Astrocyte (in vitro differentiated cells and primary cell): Measurements from ENCODE around the gene TBKBP1. TPM values are rescaled to one million over a fixed set of nuclear protein-coding genes. Genes with fewer than 3 reads are reported as not detected.

ENCODE experiments used
- DNase-seq: peaks from one replicate; pipeline ENCODE4 v3.0.0-alpha.2; 2010; ENCODE audit warnings: low read depth
- FAIRE-seq: peaks from 2 replicates; lab custom pipeline; 2011; peaks lifted over from hg19 to GRCh38; lab: Jason Lieb, UNC
- H2AFZ ChIP-seq: 2 replicates; pipeline ENCODE4 v1.6.0; 2012; ENCODE audit warnings: low read depth, low read length, inconsistent platforms
- H3K27ac ChIP-seq: 2 replicates; pipeline ENCODE4 v1.5.1; 2011; ENCODE audit warnings: low read depth, low read length, inconsistent platforms
- H3K27me3 ChIP-seq: 2 replicates; pipeline ENCODE4 v1.6.0; 2011; ENCODE audit warnings: low read length, inconsistent platforms; ENCODE audit not compliant: insufficient read depth
- H3K36me3 ChIP-seq: 2 replicates; pipeline ENCODE4 v1.5.1; 2011; ENCODE audit warnings: low read length, inconsistent platforms; ENCODE audit not compliant: insufficient read depth
- H3K4me1 ChIP-seq: 2 replicates; pipeline ENCODE4 v1.5.1; 2011; ENCODE audit warnings: low read length, inconsistent platforms; ENCODE audit not compliant: insufficient read depth
- H3K4me2 ChIP-seq: 2 replicates; pipeline ENCODE4 v1.6.0; 2012; ENCODE audit warnings: low read length, inconsistent platforms
- H3K4me3 ChIP-seq: 2 replicates; pipeline ENCODE4 v1.5.1; 2011; ENCODE audit warnings: low read depth, mild to moderate bottlenecking, low read length, inconsistent platforms; ENCODE audit not compliant: insufficient read depth
- H3K79me2 ChIP-seq: 2 replicates; pipeline ENCODE4 v1.6.0; 2012; ENCODE audit warnings: mild to moderate bottlenecking, low read length, inconsistent platforms; ENCODE audit not compliant: insufficient read depth
- H3K9ac ChIP-seq: 2 replicates; pipeline ENCODE4 v1.6.0; 2012; ENCODE audit warnings: mild to moderate bottlenecking, low read length, inconsistent platforms
- H3K9me3 ChIP-seq: 2 replicates; pipeline ENCODE4 v1.5.1; 2012; ENCODE audit warnings: low read depth, mild to moderate bottlenecking, low read length, inconsistent platforms; ENCODE audit not compliant: insufficient read depth
- H4K20me1 ChIP-seq: 2 replicates; pipeline ENCODE4 v1.6.0; 2012; ENCODE audit warnings: low read length, inconsistent platforms; ENCODE audit not compliant: insufficient read depth
- H3K27ac Mint-ChIP-seq: one replicate; pipeline ENCODE4 v1.8.0; 2021; ENCODE audit warnings: mild to moderate bottlenecking, mixed read lengths; ENCODE audit not compliant: unreplicated experiment
- H3K27me3 Mint-ChIP-seq: one replicate; pipeline ENCODE4 v1.8.0; 2021; ENCODE audit warnings: low read depth, mixed read lengths; ENCODE audit not compliant: unreplicated experiment
- H3K36me3 Mint-ChIP-seq: one replicate; pipeline ENCODE4 v1.8.0; 2021; ENCODE audit warnings: low read depth, mixed read lengths; ENCODE audit not compliant: unreplicated experiment
- H3K4me1 Mint-ChIP-seq: one replicate; pipeline ENCODE4 v1.8.0; 2021; ENCODE audit warnings: low read depth, mixed read lengths; ENCODE audit not compliant: unreplicated experiment
- H3K4me3 Mint-ChIP-seq: one replicate; pipeline ENCODE4 v1.8.0; 2021; ENCODE audit warnings: mild to moderate bottlenecking, moderate library complexity, mixed read lengths; ENCODE audit not compliant: unreplicated experiment
- H3K9me3 Mint-ChIP-seq: one replicate; pipeline ENCODE4 v1.8.0; 2021; ENCODE audit warnings: mild to moderate bottlenecking, mixed read lengths; ENCODE audit not compliant: unreplicated experiment
- EZH2 ChIP-seq: IDR thresholded peaks from 2 replicates; pipeline ENCODE4 v1.6.1; 2012; ENCODE audit warnings: mild to moderate bottlenecking, low read length, inconsistent platforms; ENCODE audit not compliant: insufficient read depth
- total RNA-seq: library from RNA; stranded (reverse); gene quantifications from 2 replicates; pipeline ENCODE4 v1.2.1, GENCODE V29; 2021
- TF ChIP-seq, protein P1 (sequence below): IDR thresholded peaks from 2 replicates; pipeline ENCODE4 v1.5.1; 2011; ENCODE audit warnings: low read depth, mild to moderate bottlenecking, inconsistent platforms, low read length, moderate library complexity; ENCODE audit not compliant: insufficient read depth

The TBKBP1 gene
- total RNA-seq, 1 donor from 2014 or later: 26.7 TPM

- no peaks in the 10 kb centered on the region for H3K9me3 ChIP-seq
- H4K20me1 ChIP-seq: peaks cover 30% of the 10 kb centered on the region
- Mint-ChIP-seq H3K9me3 (no peaks in the 10 kb centered on the region), H3K27ac (no peak overlapping the region), H3K4me1 (peaks cover 41% of the 10 kb centered on the region), H3K36me3 (no peaks in the 10 kb centered on the region), H3K4me3 (no peak overlapping the region), H3K27me3 (no peaks in the 10 kb centered on the region)
- H3K79me2 ChIP-seq: no peaks in the 10 kb centered on the region
- H3K4me1 ChIP-seq: peaks cover 23% of the 10 kb centered on the region
- no peak overlapping the region for H2AFZ ChIP-seq
- H3K27ac ChIP-seq: no peak overlapping the region
- H3K27me3 ChIP-seq: no peaks in the 10 kb centered on the region
- DNase-seq: no peak
- peaks cover 7% of the 10 kb centered on the region for H3K36me3 ChIP-seq
- no peak overlapping the region for H3K4me3 ChIP-seq
- no peak for TF ChIP-seq EZH2
- TF ChIP-seq, protein P1, sequence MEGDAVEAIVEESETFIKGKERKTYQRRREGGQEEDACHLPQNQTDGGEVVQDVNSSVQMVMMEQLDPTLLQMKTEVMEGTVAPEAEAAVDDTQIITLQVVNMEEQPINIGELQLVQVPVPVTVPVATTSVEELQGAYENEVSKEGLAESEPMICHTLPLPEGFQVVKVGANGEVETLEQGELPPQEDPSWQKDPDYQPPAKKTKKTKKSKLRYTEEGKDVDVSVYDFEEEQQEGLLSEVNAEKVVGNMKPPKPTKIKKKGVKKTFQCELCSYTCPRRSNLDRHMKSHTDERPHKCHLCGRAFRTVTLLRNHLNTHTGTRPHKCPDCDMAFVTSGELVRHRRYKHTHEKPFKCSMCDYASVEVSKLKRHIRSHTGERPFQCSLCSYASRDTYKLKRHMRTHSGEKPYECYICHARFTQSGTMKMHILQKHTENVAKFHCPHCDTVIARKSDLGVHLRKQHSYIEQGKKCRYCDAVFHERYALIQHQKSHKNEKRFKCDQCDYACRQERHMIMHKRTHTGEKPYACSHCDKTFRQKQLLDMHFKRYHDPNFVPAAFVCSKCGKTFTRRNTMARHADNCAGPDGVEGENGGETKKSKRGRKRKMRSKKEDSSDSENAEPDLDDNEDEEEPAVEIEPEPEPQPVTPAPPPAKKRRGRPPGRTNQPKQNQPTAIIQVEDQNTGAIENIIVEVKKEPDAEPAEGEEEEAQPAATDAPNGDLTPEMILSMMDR: no peak
- no peak overlapping the region for H3K4me2 ChIP-seq
- H3K9ac ChIP-seq: no peak overlapping the region
- FAIRE-seq: no peak
Observed at GRCh38 chr17:47690121-47690520, 3.8 kb upstream of the TBKBP1 start.

DNA sequence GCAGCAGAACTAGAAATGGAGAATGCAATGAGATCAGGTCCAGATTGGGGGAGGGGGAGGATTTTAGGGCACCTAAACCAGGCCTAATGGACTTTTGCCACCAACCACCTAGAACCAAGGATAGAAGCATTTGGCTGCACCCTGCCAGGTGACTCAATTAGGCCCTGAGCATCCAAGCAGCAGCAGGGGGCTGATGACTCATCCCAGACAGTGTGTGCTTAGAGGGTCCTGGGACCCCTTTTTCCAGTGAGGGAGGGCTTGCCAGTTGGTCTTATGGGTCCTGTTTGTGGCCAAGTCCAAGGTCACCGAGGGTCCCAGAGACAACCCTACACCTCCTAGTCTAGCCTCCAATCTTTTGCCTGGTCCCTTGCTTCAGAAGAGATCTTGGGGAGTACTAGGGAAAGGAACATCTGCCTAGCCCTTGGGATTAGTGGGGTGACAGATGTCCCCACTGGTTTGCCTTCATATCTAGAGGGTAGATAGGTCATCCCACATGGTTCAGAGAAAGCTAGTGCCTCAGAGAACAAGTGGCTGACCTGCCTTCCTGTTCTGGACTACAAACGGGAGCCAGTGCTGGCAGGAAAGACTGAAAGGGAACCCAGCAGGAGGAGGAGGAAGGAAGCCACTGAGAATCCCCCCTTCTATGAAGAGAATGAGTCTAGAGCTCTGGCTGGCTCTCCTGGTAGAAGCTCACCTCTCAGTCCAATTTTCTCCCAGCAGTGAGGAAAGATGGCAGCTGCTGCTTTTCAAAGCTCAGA, 1.6 kb upstream of the TBKBP1 start:
- H3K9ac ChIP-seq: no peak overlapping the region
- H3K9me3 ChIP-seq: no peaks in the 10 kb centered on the region
- H2AFZ ChIP-seq: no peak overlapping the region
- TF ChIP-seq, protein P1: no peak
- no peak for TF ChIP-seq EZH2
- DNase-seq: no peak
- peaks cover 5% of the 10 kb centered on the region for H3K36me3 Mint-ChIP-seq
- H3K9me3 Mint-ChIP-seq: no peaks in the 10 kb centered on the region
- H3K27me3 ChIP-seq: no peaks in the 10 kb centered on the region
- no peak for FAIRE-seq
- H3K4me2 ChIP-seq: peak overlapping the region; percentile 97
- no peak overlapping the region for H3K27ac ChIP-seq
- peak overlapping the region; percentile 84 for H3K4me3 Mint-ChIP-seq
- H3K36me3 ChIP-seq: no peaks in the 10 kb centered on the region
- peaks cover 27% of the 10 kb centered on the region for H3K4me1 Mint-ChIP-seq
- H3K79me2 ChIP-seq: no peaks in the 10 kb centered on the region
- H3K4me1 ChIP-seq: peaks cover 16% of the 10 kb centered on the region
- H4K20me1 ChIP-seq: peaks cover 21% of the 10 kb centered on the region
- H3K27me3 Mint-ChIP-seq: no peaks in the 10 kb centered on the region
- H3K4me3 ChIP-seq: no peak overlapping the region
- no peak overlapping the region for H3K27ac Mint-ChIP-seq
